Rectal smooth muscle tissue (tissue), 1 donor: ENCODE results near the gene KRT2.

ENCODE experiments used
- H3K27ac ChIP-seq: one replicate; pipeline ENCODE4 v1.7.0; 2013; ENCODE audit warnings: low read depth, low read length, inconsistent platforms
- H3K27me3 ChIP-seq: one replicate; pipeline ENCODE4 v1.7.0; 2013; ENCODE audit warnings: low read length; ENCODE audit not compliant: control insufficient read depth, insufficient read depth
- H3K36me3 ChIP-seq: one replicate; pipeline ENCODE4 v1.7.0; 2013; ENCODE audit warnings: low read length; ENCODE audit not compliant: control insufficient read depth, insufficient read depth
- H3K4me1 ChIP-seq: one replicate; pipeline ENCODE4 v1.7.0; 2013; ENCODE audit warnings: low read length; ENCODE audit not compliant: control insufficient read depth, insufficient read depth
- H3K4me3 ChIP-seq: one replicate; pipeline ENCODE4 v1.7.0; 2013; ENCODE audit warnings: low read length
- H3K9ac ChIP-seq: one replicate; pipeline ENCODE4 v1.7.0; 2013; ENCODE audit warnings: low read length

Gene KRT2

GRCh38 chr12:52651726-52652261 lies at the start of gene KRT2:
Gene KRT2, minus strand, starts transcription at chr12:52652211. Its CDS starts 69 bp downstream, at chr12:52652142.
- Histone ChIP-seq H3K27me3 (peaks cover 3% of the 10 kb centered on the region), H3K36me3 (no peaks in the 10 kb centered on the region), H3K4me1 (peaks cover 5% of the 10 kb centered on the region), H3K9ac (no peak within 1 kb of the TSS), H3K4me3 (no peak within 1 kb of the TSS), H3K27ac (no peak within 1 kb of the TSS)

DNA sequence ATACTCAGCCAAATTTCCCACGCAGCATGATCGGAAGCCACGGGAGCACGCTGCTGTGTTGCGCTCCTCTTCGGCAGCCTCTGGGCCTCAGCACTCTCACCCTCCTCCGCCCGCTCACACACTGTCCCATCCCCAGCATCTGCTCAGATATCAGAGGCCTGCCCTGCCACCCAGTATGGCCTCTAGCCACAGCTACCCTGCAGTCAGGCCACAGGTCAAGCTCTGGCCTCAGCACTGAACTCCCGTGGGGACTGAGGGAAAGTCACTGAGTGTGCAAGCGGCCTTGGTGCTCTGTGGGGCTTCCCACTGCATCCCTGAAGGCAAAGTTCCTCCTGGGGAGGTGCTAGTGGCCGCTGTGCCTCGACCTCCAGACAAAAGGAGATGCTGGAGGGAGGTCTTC lies 49.3 kb upstream of the KRT2 start:
- Histone ChIP-seq H3K27ac (no peak overlapping the region), H3K4me3 (no peak overlapping the region), H3K4me1 (no peaks in the 10 kb centered on the region), H3K27me3 (no peaks in the 10 kb centered on the region), H3K36me3 (no peaks in the 10 kb centered on the region), H3K9ac (no peak overlapping the region)

DNA sequence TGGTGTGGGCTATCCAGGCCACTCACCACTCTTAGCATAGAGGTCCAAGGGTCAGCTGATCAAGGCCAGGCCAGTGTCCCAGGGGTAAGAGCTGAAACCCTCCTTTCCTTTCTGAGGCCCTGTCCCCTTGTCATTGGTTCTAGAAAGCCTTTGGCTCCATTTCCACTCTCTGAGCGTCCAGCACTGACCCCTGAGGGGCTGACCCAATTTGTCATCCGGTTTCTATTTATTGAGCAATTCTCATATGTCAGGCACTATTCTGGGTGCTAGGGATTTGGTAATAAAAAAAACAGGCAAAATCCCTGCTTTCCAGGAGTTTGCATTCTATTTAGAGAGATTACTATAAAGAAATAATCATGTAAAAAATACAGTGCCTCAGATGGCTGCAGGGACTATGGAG lies 47.9 kb upstream of the KRT2 start:
- Histone ChIP-seq H3K4me3 (no peak overlapping the region), H3K27me3 (no peaks in the 10 kb centered on the region), H3K4me1 (no peaks in the 10 kb centered on the region), H3K9ac (no peak overlapping the region), H3K36me3 (no peaks in the 10 kb centered on the region), H3K27ac (no peak overlapping the region)

- Histone ChIP-seq H3K9ac (no peak overlapping the region), H3K4me3 (no peak overlapping the region), H3K27ac (no peak overlapping the region), H3K27me3 (no peaks in the 10 kb centered on the region), H3K36me3 (no peaks in the 10 kb centered on the region), H3K4me1 (no peaks in the 10 kb centered on the region)
Measured at GRCh38 chr12:52699373-52699772, 47.4 kb upstream of the KRT2 start.

- H3K9ac ChIP-seq, result no peak overlapping the region
- H3K27ac ChIP-seq, result no peak overlapping the region
- no peaks in the 10 kb centered on the region for H3K36me3 ChIP-seq
- no peak overlapping the region for H3K4me3 ChIP-seq
- no peaks in the 10 kb centered on the region for H3K4me1 ChIP-seq
- H3K27me3 ChIP-seq, result no peaks in the 10 kb centered on the region
Measured at GRCh38 chr12:52698651-52699340, 46.8 kb upstream of the KRT2 start.

DNA sequence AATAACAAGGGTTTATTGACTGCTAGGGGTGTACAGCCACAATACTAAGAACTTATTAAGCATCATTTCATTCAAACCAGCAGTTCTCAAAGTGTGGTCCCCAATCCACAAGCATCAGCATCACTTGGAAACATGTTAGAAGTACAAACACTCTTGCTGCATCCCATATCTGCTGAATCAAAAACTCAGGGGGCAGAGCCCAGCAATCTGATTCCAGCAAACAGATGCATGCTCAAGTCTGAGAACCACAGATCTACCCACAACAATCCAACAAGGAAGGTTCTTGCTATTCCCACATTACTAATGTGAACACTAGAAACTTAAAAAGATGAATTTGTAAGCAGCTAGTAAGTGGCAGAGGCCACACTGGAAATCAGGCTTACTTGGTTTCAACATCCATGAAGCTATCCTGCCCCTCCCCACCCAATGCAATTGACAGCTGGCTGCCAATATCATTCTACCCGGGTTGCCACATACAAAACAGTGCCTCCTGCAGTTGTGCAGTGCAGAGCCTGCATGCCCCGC lies 45.1 kb upstream of the KRT2 start:
- H3K36me3 ChIP-seq, result no peaks in the 10 kb centered on the region
- H3K27ac ChIP-seq, result no peak overlapping the region
- no peaks in the 10 kb centered on the region for H3K4me1 ChIP-seq
- no peak overlapping the region for H3K4me3 ChIP-seq
- H3K9ac ChIP-seq, result no peak overlapping the region
- no peaks in the 10 kb centered on the region for H3K27me3 ChIP-seq

DNA sequence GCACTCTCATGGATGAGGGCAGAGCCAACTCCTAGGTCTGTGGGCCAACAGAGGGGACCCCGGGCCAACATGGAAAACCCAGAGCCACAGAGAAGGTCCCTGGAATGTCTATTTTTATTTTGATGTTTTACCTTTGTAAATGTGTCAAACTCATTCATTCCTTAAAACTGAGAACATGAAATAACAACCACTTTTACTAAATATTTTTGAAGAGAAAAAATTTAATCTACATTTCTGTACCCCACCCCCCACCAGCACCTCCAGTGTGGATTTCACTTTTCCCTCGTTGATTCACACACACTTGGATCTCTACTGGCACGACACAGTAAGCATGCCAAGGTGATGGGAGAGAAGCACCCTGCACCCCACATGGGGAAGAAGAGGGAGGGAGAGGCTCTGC lies 44.6 kb upstream of the KRT2 start:
- Histone ChIP-seq H3K4me3 (no peak overlapping the region), H3K4me1 (no peaks in the 10 kb centered on the region), H3K36me3 (no peaks in the 10 kb centered on the region), H3K27ac (no peak overlapping the region), H3K27me3 (no peaks in the 10 kb centered on the region), H3K9ac (no peak overlapping the region)

DNA sequence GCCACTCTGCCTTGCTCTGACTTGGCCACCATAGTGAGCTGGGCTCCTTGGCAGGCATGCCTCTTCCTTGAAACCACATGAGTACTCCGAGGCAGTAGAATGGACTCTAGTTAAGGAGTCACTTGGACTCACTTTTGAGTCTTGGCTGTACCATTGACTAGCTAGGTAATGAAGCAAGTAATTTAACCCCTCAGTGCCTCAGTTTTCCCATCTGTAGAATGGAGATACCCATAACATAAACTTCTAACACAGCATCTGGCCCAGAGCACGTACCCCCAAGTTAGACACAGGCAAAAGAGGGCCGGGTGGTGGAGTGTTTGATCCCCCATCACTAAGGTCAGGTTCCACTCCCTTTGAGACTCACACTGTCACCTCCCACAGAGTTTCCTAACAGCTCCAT lies 43.0 kb upstream of the KRT2 start:
- no peak overlapping the region for H3K9ac ChIP-seq
- H3K4me1 ChIP-seq, result peaks cover 2% of the 10 kb centered on the region
- H3K36me3 ChIP-seq, result no peaks in the 10 kb centered on the region
- H3K27me3 ChIP-seq, result no peaks in the 10 kb centered on the region
- no peak overlapping the region for H3K4me3 ChIP-seq
- no peak overlapping the region for H3K27ac ChIP-seq

- Histone ChIP-seq H3K27me3 (no peaks in the 10 kb centered on the region), H3K4me3 (no peak overlapping the region), H3K27ac (no peak overlapping the region), H3K36me3 (no peaks in the 10 kb centered on the region), H3K9ac (no peak overlapping the region), H3K4me1 (peaks cover 2% of the 10 kb centered on the region)
Measured at GRCh38 chr12:52694151-52694550, 42.1 kb upstream of the KRT2 start.

DNA sequence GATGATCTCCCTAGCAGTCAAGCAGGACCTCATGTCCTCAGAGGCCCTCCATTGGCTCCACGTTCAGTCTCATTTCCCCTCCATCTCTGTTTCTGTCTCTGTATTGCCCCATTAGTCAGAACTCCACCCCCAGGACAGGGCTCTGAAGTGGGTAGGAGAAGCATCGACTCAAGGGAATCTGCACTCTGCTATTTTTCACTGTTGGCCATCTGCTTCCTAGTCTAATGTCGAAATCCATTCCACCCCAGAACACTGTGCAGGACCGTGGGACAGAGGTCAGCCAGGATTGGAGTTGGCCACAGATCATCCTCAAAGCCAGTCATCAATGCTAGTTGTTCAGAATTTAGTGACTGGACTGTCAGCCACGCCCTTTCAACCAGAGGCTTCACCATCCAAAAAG lies 41.2 kb upstream of the KRT2 start:
- Histone ChIP-seq H3K27ac (no peak overlapping the region), H3K36me3 (no peaks in the 10 kb centered on the region), H3K4me3 (no peak overlapping the region), H3K4me1 (peaks cover 2% of the 10 kb centered on the region), H3K9ac (no peak overlapping the region), H3K27me3 (no peaks in the 10 kb centered on the region)

GRCh38 chr12:52692254-52692653 lies 40.2 kb upstream of the KRT2 start:
- Histone ChIP-seq H3K9ac (no peak overlapping the region), H3K36me3 (no peaks in the 10 kb centered on the region), H3K4me3 (no peak overlapping the region), H3K27me3 (no peaks in the 10 kb centered on the region), H3K4me1 (peaks cover 2% of the 10 kb centered on the region), H3K27ac (no peak overlapping the region)

- Histone ChIP-seq H3K27ac (no peak overlapping the region), H3K27me3 (no peaks in the 10 kb centered on the region), H3K36me3 (no peaks in the 10 kb centered on the region), H3K4me3 (no peak overlapping the region), H3K4me1 (peaks cover 2% of the 10 kb centered on the region), H3K9ac (no peak overlapping the region)
Measured at GRCh38 chr12:52691841-52692150, 39.8 kb upstream of the KRT2 start.
